Frontal cortex (tissue), 4 donors: Measurements from ENCODE around the gene IBA57. TPM values are rescaled to one million over a fixed set of nuclear protein-coding genes. Genes with fewer than 3 reads are reported as not detected.

Experiments
- DNase-seq, 2 donors: peaks; one replicate each; pipeline ENCODE4 v3.0.0; 2012; ENCODE audit warnings: low spot score in 2 of 2
- FAIRE-seq: peaks from 2 replicates; lab custom pipeline; 2012; peaks lifted over from hg19 to GRCh38; lab: Jason Lieb, UNC
- total RNA-seq: library from RNA; depleted of rRNA; stranded (reverse); fragments of >200 nt; gene quantifications from one replicate; pipeline ENCODE4 v1.2.3, GENCODE V29; 2014
- donor health status: control.
- donor health status: control.
- donor health status: control.

Gene IBA57
- total RNA-seq, 1 donor from 2014 or later = 2.9 TPM

DNA sequence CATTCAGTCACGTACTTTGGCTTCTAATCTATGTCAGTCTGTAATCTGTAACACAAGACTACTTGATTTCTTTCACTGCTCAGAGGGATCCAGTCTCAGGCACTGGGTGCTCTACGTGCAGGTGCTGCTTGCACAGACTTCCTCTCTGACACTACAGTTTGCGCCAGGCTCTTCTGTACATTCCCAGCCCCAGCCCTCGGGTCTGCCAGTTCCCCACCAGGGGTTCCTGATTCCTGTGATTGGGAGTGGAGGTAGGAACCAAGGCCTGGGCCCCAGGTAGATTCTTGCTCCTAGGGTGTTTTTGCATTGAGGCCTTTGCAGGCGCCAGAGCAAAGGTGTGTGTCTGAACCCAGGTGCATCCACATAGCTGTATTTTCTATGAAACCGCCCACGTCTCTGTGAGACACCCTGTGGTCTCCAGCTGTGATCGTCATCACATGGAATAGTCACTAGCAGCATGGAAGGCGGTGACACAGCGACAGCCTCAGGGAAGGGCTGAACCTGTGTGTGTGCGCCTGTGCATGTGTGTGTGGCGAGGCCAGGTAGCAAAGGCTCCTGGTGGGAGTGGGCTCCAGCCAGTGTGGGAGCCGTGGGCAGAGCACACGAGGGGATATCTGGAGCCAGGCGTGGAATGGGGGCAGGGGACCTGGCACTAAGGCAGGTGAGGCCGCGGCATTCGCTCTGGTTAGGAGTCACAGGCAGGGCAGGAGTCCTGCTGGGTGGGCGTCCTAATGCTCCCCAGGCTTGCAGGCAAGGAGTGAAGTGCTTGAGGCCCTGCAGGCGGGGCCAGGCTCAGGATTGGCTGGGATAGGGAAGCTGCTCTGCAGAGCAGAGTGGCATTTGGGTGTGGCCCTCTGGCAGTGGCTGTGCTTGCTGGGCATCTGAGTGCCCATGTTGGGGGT is 10.7 kb upstream of the IBA57 start:
- no peak for FAIRE-seq

DNA sequence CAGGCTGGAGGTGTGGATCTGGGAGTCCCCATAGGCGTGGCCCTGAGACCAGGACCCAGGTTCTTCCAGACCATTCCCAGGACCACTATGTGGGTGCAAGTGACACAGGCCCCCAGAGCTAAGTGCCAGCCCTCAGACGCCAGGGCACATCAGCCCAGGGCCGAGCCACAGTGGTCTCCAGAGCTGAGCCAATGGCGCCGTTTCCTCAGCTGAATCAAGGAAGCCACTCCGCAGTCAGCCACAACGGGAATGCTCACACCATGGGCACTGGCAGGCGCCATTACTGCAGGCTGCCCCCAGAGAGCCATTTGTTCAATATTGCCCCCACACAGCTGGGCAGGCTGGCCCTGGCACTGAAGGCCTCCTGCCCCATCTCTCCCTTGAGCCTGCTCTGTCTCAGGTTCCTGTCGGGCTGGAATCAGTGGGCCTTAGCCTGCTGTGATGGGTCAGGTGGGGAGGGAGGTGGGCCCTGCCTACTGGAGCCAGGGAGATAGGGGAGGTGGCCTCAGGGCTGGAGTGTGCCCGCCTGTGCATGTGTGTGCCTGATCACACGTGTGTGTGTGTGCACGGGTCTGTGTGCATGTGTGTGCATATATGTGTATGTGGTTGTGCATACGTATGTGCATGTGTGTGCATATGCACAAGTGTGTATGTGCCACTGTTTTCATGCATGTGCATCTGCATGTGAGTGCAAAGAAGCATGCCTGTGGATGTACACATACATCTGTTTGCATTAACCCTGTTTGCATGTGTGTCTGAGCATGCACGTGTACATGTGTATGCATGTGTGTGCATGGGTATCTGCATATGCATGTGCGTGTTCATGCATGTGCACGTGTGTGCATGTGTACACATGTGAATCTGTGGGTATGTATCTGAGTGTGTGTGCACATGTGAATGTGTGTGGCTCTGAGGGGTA is 9.7 kb upstream of the IBA57 start:
- DNase-seq (no peak), FAIRE-seq (no peak)

More for the DNA sequence above, 10.7 kb upstream of the IBA57 start:
- no peak for DNase-seq

DNA sequence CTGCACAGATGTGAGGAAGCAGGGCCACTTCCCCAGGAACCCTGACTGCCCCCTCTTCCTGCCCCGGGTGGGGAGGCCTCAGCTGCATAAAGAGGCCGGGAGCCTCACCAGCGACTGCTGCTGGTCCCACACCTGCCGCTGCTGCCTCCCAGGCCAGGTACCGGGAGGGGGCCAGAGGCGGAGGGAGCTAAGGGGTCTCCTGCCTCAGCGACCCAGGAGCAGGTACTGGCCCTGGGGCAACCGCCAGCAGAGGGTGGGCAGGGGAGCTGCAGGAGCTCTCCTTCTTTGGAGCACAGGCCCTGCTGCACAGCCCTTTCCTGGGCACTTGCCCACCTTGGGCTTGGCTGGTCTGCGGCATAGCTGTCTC is 9.1 kb upstream of the IBA57 start:
- no peak for DNase-seq
- FAIRE-seq = no peak

DNA sequence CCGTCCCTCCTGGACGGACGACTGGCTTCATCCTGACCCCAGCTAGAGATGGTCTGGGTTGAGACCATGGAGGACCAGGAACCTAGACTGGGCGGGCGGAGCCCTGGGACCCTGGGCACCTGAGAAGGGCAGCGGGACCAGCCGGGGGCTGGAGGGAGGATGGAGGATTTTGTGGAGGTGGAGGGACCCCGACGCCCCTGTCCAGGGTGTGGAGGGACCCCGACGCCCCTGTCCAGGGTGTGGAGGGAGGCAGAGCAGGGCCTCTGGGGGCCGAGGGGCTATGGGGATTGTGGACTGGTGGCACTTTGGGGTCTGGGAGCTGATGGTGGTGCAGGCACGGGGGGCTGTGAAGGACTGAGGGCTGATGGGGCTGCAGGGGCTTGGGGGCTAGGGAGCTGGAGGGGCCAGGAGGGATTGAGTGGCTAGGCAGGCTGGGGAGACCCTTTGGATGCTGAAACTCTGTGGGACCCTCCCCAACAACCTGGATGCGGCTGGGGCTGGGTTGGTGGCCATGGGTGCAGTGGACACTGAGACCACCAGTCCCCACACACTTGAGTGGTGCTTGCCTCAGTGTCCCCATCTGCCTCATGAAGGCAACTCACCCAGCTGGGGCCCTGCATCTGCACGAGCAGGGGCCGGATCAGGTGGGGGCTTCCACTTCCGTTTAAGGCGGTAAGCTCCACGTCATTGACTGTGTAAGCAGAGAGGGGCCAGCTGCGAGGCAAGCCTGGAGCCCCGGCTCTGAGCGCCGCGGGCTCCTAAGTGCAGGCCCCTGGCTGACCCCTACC is 8.5 kb upstream of the IBA57 start:
- no peak for FAIRE-seq
- no peak for DNase-seq

DNA sequence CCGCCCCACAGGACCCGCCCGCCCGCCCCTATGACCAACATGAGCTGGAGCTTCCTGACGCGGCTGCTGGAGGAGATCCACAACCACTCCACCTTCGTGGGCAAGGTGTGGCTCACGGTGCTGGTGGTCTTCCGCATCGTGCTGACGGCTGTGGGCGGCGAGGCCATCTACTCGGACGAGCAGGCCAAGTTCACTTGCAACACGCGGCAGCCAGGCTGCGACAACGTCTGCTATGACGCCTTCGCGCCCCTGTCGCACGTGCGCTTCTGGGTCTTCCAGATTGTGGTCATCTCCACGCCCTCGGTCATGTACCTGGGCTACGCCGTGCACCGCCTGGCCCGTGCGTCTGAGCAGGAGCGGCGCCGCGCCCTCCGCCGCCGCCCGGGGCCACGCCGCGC is 7.9 kb upstream of the IBA57 start:
- no peak for DNase-seq
- no peak for FAIRE-seq

DNA sequence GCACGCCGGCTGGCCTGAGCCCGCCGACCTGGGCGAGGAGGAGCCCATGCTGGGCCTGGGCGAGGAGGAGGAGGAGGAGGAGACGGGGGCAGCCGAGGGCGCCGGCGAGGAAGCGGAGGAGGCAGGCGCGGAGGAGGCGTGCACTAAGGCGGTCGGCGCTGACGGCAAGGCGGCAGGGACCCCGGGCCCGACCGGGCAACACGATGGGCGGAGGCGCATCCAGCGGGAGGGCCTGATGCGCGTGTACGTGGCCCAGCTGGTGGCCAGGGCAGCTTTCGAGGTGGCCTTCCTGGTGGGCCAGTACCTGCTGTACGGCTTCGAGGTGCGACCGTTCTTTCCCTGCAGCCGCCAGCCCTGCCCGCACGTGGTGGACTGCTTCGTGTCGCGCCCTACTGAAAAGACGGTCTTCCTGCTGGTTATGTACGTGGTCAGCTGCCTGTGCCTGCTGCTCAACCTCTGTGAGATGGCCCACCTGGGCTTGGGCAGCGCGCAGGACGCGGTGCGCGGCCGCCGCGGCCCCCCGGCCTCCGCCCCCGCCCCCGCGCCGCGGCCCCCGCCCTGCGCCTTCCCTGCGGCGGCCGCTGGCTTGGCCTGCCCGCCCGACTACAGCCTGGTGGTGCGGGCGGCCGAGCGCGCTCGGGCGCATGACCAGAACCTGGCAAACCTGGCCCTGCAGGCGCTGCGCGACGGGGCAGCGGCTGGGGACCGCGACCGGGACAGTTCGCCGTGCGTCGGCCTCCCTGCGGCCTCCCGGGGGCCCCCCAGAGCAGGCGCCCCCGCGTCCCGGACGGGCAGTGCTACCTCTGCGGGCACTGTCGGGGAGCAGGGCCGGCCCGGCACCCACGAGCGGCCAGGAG is 7.2 kb upstream of the IBA57 start:
- no peak for DNase-seq
- no peak for FAIRE-seq

DNA sequence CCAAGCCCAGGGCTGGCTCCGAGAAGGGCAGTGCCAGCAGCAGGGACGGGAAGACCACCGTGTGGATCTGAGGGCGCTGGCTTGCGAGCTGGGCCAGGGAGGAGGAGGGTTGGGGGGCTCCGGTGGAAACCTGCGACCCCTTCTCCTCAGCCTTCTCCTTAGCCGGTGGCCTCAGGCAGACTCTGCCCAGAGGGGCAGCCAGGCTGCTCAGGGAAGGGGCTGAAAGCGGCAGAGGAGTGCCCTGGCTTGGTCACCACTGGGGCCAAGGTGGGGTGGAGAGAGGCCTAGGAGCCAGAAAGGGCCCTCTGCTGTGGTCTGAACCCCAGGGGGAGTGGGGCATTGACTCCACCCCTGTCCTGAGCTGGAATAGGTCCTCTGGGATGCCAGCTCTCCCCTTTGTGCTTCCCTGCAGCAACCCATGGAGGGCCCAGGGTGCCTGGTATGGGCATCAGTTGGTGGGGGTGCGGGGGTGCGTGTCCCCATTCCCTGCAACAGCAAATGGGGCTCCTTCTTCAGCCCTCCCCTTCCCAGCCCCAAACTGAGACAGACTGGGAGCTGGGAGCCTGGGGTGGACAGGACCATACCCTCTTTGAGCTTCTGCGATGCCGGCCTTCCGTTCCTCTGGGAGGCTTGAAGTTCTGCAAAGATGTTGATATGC is 6.5 kb upstream of the IBA57 start:
- FAIRE-seq = no peak

DNA sequence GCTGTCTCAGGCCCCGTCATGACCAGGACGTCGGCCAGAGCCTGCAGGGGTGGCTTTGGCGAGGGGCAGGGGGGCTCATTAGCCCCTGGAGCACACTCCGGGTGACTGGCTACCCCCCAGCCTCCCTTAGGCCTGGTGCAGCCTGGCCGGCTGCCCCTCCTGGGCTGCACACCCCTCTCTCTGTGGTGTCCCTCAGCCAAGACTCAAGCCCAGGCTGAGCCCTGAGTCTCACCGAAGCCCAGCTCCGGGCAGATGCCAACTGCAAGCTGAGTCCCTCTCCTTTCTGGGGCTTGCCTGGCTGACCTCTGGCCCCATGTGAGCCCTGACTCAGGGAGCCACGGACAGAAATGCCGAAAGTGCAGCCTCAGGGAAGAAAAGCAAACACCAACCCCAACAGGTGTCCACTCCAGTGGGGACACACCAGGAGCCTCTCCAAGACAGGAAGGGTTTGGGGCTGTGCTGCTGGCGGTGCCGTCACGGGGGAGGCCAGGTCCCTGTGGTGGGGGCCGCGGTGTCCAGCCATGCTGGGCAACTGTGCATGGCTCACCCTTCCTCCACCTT is 5.3 kb upstream of the IBA57 start:
- FAIRE-seq (no peak), DNase-seq (no peak)

More for the DNA sequence above, 6.5 kb upstream of the IBA57 start:
- DNase-seq = no peak

DNA sequence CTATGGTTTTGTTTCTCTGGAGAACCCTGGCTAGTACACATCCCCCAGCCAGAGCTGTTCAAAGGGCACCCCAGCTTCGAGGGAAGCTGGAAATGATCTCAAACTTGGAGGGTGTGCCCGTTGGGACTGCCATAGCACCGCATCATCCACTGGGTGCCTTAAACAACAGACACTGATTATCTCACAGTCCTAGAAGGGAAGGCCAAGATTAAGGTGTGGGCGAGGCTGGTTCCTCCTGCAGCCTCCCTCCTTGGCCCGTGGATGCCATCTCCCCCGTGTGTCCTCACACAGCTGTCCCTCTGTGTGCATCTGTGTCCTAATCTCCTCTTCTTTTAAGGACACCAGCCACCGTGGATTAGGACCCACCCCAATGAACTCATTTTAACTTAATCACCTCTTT is 4.2 kb upstream of the IBA57 start:
- no peak for DNase-seq

DNA sequence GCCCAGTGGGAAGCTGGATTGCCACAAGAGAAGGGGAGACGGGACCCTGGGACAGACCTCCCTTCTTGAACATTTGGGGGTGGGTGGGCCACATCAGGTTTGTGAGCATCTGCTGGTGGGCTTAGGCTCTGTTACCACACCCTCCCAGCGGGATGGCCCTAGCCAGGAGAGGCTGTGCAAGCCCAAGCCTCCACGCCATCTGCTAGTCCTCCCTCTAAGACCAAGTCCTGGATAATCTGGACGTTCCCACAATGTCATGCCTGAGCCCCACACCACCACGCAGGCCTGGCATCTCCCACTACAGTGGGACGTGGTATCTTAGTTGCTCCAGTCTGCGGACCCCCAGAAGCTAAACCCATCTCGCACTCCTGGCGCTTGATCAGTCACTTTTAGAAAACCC is 3.7 kb upstream of the IBA57 start:
- FAIRE-seq = no peak
- no peak for DNase-seq

More for the DNA sequence above, 4.2 kb upstream of the IBA57 start:
- FAIRE-seq = no peak

DNA sequence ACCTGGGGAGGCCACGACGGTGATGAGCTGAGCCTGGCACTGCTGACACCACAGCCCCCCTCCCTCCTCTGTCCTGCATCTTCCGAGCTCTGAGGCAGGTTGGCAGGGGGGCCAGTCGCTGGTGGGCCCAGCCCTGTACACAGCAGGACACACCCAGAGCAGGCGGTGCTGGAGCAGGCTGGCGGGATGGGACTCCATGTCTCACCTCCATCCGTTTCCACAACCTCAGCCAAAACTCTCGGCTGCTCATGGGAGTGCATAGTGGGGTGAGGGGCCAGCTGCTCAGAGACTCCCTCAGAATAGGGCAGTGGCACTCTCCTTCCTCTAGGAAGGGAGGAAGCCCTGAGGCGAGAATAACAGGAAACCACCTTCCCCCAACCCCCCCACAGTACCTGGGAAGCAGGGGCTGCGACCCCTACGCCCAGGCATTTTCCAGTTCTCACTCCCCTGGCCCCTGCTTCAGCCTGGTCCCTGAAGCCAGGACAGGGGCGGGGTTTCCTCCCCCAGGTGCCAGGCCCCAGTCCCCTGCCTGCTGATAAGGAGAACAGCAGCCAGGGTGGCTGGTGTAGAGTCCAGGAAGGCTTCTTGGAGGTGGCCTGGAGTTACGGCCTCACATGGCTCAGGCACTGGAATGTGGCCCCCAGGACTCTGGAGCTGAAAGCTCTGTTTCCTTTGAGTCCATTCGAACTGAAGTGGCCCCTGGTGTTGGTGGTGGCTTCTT is 3.2 kb upstream of the IBA57 start:
- no peak for FAIRE-seq
- DNase-seq = no peak

DNA sequence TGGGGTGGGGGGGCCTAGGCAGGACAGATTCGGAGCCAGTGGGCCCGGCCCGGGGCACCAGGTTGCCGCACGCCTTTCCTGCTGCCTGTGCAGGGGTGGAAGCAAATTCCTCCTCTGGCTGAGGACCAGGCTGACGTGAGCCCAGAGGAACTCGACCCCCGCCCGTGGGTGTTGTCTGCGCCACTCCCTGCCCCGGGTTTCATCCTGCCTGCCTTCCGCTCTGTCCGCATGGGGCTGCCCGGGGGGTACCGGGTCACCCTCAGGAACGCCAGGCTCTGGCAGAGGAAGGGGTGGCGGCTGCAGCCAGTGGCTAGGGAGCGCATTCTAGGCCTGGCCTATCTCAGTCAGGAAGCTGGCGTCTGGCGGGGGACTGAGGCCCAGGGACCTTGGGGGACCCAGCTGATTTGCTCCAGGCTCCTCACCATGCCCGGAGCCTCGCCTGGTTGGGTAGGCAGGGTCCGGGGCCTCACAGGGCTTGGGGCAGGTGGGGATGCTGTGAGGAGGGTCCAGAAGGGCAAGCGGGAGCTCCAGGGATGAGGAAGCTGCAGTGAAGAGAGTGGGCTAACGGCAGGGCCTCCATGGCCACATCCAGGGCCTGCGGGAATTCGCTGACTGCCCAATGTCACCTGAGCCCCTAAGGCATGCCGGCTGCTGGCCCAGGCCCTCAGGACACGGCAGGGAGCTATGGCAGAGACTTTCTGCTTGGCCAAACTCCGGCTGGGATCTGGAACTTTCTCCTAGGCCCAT is 2.4 kb upstream of the IBA57 start:
- FAIRE-seq = no peak
- DNase-seq = no peak

DNA sequence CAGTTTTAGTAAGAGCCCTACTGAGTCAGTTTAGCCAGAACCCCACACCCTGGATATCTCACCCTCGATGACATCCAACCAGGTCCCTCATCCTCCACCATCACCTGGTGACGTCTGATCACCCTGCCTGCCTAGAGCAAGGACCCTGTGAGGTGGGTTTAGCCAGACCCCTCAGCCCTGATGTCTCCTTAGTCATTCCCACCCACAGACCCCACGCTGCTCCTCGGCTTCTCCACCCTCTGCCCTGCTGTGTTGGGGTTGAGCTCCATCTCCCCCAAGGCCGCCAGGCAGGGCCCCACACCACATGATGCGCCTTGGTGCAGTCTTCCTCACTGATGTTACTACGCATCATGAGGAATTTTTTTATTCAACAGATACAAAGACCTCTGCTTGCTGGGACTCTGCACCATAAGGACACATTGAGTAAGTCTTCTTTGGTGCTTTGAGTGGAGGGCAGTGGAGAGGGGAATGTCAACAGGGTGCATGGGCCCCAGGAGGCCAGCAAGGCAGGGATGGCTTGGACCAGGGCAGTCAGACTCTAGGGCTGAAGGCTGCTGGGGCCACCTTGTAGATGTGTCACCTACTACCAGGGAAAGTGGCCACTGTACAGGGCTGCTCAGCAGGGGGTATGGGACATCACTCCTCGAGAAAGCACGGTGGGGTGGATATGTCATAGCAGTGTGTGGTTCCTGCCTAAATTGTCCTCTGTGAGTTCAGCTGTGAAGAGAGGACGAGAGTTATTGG is 1.7 kb upstream of the IBA57 start:
- FAIRE-seq (no peak), DNase-seq (no peak)

DNA sequence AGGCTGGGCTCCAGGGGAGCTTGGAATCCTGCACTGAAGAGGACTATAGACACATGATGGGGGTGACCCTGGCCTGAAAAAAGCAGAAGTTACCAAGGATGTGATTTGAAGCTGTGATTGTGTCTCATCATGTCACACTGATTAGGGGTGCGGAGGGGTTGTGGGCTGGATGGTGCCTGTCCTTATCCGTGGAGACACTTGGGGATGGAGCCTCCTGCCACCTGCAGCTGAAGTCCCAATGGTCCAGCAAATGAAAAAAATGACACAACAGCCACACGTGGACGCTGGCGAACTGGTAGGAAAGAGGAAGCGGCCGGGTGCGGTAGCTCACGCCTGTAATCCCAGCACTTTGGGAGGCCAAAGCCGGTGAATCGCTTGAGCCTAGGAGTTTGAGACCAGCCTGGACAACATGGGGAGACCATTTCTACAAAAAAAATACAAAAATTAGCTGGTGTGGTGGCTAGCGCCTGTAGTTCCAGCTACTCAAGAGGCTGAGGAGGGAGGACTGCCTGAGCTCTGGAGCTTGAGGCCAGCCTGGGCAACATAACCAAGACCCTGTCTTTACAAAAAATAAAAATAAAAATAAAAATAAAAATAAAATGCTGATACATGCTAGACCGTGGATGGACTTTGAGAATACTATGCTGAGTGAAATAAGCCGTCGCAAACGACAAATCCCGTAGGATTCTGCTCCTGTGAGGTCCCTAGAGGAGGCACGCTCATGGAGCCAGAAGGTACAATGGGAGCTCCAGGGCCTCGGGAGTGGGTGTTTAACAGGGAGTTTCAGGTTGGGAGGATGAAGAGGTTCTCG is 838 bp upstream of the IBA57 start:
- FAIRE-seq (no peak), DNase-seq (no peak)

DNA sequence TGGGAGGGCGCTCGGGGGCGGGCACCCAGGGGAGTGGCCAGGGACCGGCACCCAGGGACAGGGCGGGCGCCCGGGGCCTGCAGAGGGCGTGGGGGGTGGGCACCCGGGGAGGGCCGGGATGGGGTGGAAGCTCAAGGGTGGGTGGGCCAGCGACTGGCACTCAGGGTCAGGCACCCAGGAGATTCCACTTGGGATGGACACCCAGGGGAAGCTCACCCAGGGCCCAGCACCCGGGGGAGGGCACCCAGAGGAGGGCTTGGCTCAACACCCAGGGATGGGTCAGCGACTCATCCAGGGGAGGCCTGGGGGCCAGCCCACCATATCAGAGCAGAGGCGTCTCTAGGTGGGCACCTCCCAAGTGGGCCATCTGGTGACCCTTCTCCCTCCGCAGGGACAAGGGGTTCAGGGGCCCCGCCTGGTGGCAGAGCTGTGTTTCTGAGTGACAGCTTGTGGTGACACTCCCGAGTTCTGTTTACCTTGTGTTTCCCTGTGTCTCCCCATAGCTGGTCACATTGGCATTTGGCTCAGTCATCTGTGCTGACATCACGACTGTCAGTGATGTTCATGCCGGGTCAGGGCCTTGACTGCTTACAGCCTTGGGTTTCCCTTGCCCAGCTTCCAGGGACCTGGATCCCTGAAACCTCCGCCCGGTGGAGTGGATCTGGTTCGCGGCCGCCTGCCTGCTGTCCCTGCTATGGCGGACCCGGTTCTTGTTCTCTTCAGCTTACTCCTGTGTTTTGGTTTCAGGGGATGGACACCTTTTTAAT is 749 bp downstream of the IBA57 start:
- DNase-seq (peak; percentile 66 to 84), FAIRE-seq (no peak)
